ENCODE data around the gene AKT2. TPM values are rescaled to one million over a fixed set of nuclear protein-coding genes. Genes with fewer than 3 reads are reported as not detected.

Gene AKT2
- total RNA-seq, 4 donors from 2014 or later, result 88.0 to 387 (median 102) TPM

DNA sequence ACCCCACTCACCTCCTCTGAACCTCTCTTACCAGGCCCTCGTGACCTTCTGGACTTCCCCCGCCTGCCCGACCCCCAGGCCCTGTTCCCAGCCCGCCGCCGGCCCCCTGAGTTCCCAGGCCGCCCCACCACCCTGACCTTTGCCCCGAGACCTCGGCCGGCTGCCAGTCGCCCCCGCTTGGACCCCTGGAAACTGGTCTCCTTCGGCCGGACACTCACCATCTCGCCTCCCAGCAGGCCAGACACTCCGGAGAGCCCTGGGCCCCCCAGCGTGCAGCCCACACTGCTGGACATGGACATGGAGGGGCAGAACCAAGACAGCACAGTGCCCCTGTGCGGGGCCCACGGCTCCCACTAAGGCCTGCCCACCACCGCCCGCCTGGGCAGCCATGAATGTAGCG lies 70.2 kb downstream of the AKT2 start:
- peaks cover 33 to 42% (median 42%) of the 10 kb centered on the region in 3 donors for H3K27me3 ChIP-seq
- H3K9me3 ChIP-seq, result no peaks in the 10 kb centered on the region
- no peak overlapping the region for H3K4me3 ChIP-seq
- H3K27ac ChIP-seq, result no peak overlapping the region
- peaks cover 0 to 2% of the 10 kb centered on the region in 2 donors for H3K4me1 ChIP-seq
- DNase-seq (no peak), ATAC-seq (no peak)
- in situ Hi-C loops (cut with MboI; ENCODE audit: low sequenced_read_pairs in 4 of 4) (loop anchor here in 1 of 4 donors (25.0 kb wide), 1 partner anchor 228 kb away; the partner anchor contains the start of gene ZNF546), intact Hi-C loops (cut with DNase I; ENCODE audit: low total_unique reads) (no loop called here)
- peaks cover 3 to 21% of the 10 kb centered on the region in 2 donors for H3K36me3 ChIP-seq
- TF ChIP-seq, protein P1, sequence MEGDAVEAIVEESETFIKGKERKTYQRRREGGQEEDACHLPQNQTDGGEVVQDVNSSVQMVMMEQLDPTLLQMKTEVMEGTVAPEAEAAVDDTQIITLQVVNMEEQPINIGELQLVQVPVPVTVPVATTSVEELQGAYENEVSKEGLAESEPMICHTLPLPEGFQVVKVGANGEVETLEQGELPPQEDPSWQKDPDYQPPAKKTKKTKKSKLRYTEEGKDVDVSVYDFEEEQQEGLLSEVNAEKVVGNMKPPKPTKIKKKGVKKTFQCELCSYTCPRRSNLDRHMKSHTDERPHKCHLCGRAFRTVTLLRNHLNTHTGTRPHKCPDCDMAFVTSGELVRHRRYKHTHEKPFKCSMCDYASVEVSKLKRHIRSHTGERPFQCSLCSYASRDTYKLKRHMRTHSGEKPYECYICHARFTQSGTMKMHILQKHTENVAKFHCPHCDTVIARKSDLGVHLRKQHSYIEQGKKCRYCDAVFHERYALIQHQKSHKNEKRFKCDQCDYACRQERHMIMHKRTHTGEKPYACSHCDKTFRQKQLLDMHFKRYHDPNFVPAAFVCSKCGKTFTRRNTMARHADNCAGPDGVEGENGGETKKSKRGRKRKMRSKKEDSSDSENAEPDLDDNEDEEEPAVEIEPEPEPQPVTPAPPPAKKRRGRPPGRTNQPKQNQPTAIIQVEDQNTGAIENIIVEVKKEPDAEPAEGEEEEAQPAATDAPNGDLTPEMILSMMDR (IDR thresholded peaks at IDR 0.05 in 4 of 5, conservative IDR thresholded peaks at IDR 0.05 in 1 of 5), result no peak

DNA sequence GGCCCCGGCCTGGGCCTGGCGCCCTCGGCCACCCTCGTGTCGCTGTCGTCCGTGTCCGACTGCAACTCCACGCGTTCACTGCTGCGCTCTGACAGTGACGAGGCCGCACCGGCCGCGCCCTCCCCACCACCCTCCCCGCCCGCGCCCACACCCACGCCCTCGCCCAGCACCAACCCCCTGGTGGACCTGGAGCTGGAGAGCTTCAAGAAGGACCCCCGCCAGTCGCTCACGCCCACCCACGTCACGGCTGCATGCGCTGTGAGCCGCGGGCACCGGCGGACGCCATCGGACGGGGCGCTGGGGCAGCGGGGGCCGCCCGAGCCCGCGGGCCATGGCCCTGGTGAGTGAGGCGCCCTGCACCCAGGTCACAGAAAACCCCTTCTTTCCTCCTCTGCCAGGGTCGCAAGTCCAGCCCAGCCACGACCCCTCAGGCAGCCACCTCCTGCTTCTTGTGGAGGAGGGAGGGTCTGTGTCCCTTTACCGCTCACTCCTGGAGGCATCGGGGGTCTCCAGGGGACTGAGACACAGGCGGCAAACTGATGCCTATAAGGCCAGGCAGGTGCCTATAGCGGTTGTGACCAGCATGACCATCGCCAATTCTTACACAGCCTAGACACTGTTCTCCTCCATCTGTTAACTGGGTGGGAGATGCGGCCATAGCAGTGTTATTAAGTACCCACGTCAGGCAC lies 71.1 kb downstream of the AKT2 start:
- Histone ChIP-seq H3K9me3 (no peaks in the 10 kb centered on the region), H3K27me3 (peaks cover 31 to 34% (median 34%) of the 10 kb centered on the region in 3 donors), H3K4me1 (peaks cover 0 to 2% of the 10 kb centered on the region in 2 donors), H3K27ac (no peak overlapping the region), H3K36me3 (peaks cover 3 to 30% of the 10 kb centered on the region in 2 donors), H3K4me3 (no peak overlapping the region)
- no peak for ATAC-seq
- intact Hi-C loops (cut with DNase I; ENCODE audit: low total_unique reads), result no loop called here
- no peak for DNase-seq
- in situ Hi-C loops (cut with MboI; ENCODE audit: low sequenced_read_pairs in 4 of 4), result loop anchor here in 1 of 4 donors (25.0 kb wide), 1 partner anchor 227 kb away; the partner anchor contains the start of gene ZNF546
- TF ChIP-seq, protein P1 (IDR thresholded peaks at IDR 0.05 in 4 of 5, conservative IDR thresholded peaks at IDR 0.05 in 1 of 5), result no peak
- TF ChIP-seq POLR2A (IDR thresholded peaks at IDR 0.05), result no peak

DNA sequence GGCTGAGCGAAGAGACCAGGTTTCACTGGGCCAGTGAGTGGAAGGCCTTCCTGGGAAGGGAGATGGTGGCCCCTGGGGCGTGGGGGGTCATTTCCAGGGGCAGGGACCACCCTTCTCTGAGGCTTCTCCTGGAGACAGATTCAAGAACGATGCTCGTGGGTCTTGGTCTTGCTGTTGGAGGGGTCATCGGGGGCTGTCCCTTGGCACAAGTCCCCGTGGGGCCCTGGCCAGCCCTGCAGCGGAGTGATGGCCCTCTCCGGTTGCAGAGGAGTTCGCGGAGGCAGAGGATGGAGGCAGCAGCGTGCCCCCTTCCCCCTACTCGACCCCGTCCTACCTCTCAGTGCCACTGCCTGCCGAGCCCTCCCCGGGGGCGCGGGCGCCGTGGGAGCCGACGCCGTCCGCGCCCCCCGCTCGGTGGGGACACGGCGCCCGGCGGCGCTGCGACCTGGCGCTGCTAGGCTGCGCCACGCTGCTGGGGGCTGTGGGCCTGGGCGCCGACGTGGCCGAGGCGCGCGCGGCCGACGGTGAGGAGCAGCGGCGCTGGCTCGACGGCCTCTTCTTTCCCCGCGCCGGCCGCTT lies 71.8 kb downstream of the AKT2 start:
- intact Hi-C loops (cut with DNase I; ENCODE audit: low total_unique reads), result no loop called here
- DNase-seq (no peak), ATAC-seq (no peak)
- H3K36me3 ChIP-seq, result peaks cover 3 to 37% of the 10 kb centered on the region in 2 donors
- H3K27me3 ChIP-seq, result peaks cover 26 to 29% (median 27%) of the 10 kb centered on the region in 3 donors
- peaks cover 0 to 2% of the 10 kb centered on the region in 2 donors for H3K4me1 ChIP-seq
- no peaks in the 10 kb centered on the region for H3K9me3 ChIP-seq
- H3K4me3 ChIP-seq, result no peak overlapping the region
- H3K27ac ChIP-seq, result no peak overlapping the region
- in situ Hi-C loops (cut with MboI; ENCODE audit: low sequenced_read_pairs in 4 of 4), result loop anchor here in 1 of 4 donors (25.0 kb wide), 1 partner anchor 226 kb away; the partner anchor contains the start of gene ZNF546
- TF ChIP-seq, protein P1 (IDR thresholded peaks at IDR 0.05 in 4 of 5, conservative IDR thresholded peaks at IDR 0.05 in 1 of 5), result no peak
- no peak for TF ChIP-seq POLR2A (IDR thresholded peaks at IDR 0.05)

DNA sequence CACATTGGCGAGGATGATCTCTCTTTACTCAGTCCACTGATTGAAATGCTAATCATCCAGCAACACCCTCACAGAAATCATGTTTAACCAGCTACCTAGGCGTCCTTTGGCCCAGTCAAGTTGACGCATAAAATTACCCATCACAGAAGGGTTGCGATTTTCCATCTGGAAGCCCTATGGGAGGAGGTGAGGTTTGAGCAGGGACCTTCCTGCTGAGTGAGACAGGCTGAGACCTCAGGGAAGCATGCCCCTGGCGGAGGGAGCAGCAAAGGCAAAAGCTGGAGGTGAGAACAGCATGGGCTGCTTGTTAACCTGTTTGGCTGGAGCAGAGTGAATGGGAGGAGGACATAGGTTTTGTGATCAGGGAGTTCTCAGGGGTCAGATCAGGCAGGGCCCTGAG lies 74.3 kb downstream of the AKT2 start:
- H3K9me3 ChIP-seq, result no peaks in the 10 kb centered on the region
- TF ChIP-seq POLR2A (IDR thresholded peaks at IDR 0.05), result no peak
- TF ChIP-seq, protein P1 (IDR thresholded peaks at IDR 0.05 in 4 of 5, conservative IDR thresholded peaks at IDR 0.05 in 1 of 5), result no peak
- H3K36me3 ChIP-seq, result peaks cover 3 to 46% of the 10 kb centered on the region in 2 donors
- in situ Hi-C loops (cut with MboI; ENCODE audit: low sequenced_read_pairs in 4 of 4), result loop anchor here in 1 of 4 donors (25.0 kb wide), 1 partner anchor 224 kb away; the partner anchor contains the start of gene ZNF546
- intact Hi-C loops (cut with DNase I; ENCODE audit: low total_unique reads), result no loop called here
- H3K27ac ChIP-seq, result no peak overlapping the region
- no peaks in the 10 kb centered on the region for H3K4me1 ChIP-seq
- no peak for DNase-seq
- ATAC-seq, result no peak
- H3K4me3 ChIP-seq, result no peak overlapping the region
- H3K27me3 ChIP-seq, result peaks cover 2 to 4% (median 3%) of the 10 kb centered on the region in 3 donors

Measured in gastrocnemius medialis (tissue), 4 donors.